Neuronal stem cell (in vitro differentiated cells): Measurements from ENCODE around the gene FOXL1.
A peak's percentile ranks its signal among the peaks of the same experiment; 100 is the strongest.

Experiments used
- DNase-seq: peaks from one replicate; pipeline ENCODE4 v3.0.0-alpha.2; 2013; ENCODE audit warnings: low spot score
- H2AFZ ChIP-seq: one replicate; pipeline ENCODE4 v1.6.1; 2013; ENCODE audit warnings: mild to moderate bottlenecking, low read length, inconsistent platforms
- H2AK5ac ChIP-seq: 2 replicates; pipeline ENCODE4 v1.6.1; 2013; ENCODE audit warnings: low read depth, mild to moderate bottlenecking, inconsistent platforms, low read length, moderate library complexity, mixed read lengths
- H2BK120ac ChIP-seq: 2 replicates; pipeline ENCODE4 v1.6.1; 2013; ENCODE audit warnings: low read depth, mild to moderate bottlenecking, inconsistent platforms, low read length, moderate library complexity, mixed read lengths
- H2BK12ac ChIP-seq: one replicate; pipeline ENCODE4 v1.6.1; 2013; ENCODE audit warnings: low read length, inconsistent platforms
- H2BK15ac ChIP-seq: 2 replicates; pipeline ENCODE4 v1.6.1; 2013; ENCODE audit warnings: mild to moderate bottlenecking, low read length, inconsistent platforms, mixed read lengths
- H2BK5ac ChIP-seq: one replicate; pipeline ENCODE4 v1.6.1; 2013; ENCODE audit warnings: inconsistent platforms, mild to moderate bottlenecking, low read length, moderate library complexity
- H3K14ac ChIP-seq: one replicate; pipeline ENCODE4 v1.6.1; 2013; ENCODE audit warnings: low read length, inconsistent platforms
- H3K18ac ChIP-seq: 2 replicates; pipeline ENCODE4 v1.6.1; 2013; ENCODE audit warnings: low read length, inconsistent platforms
- H3K23ac ChIP-seq: 2 replicates; pipeline ENCODE4 v1.6.1; 2013; ENCODE audit warnings: low read depth, mild to moderate bottlenecking, mixed read lengths, low read length, inconsistent platforms; ENCODE audit not compliant: poor library complexity
- H3K27ac ChIP-seq: replicated peaks from 3 replicates; pipeline ENCODE4 v1.5.1; 2013; ENCODE audit warnings: low read length, inconsistent platforms
- H3K27me3 ChIP-seq, 3 experiments: 2 replicates each; pipeline ENCODE4 v1.6.1; 2013; ENCODE audit warnings: low read length in 3 of 3, mild to moderate bottlenecking in 2 of 3, inconsistent platforms in 1 of 3, low read depth in 1 of 3, mixed read lengths in 1 of 3, moderate library complexity in 1 of 3; ENCODE audit not compliant: control insufficient read depth in 3 of 3, insufficient read depth in 3 of 3
- H3K36me3 ChIP-seq, 2 donors: replicated peaks in 1 of 2; 2 replicates each; pipeline ENCODE4 v1.6.1; 2013; ENCODE audit warnings: low read length in 2 of 2; ENCODE audit not compliant: control insufficient read depth in 2 of 2, insufficient read depth in 2 of 2
- H3K4ac ChIP-seq: 2 replicates; pipeline ENCODE4 v1.6.1; 2013; ENCODE audit warnings: inconsistent platforms, mild to moderate bottlenecking, low read length, moderate library complexity
- H3K4me1 ChIP-seq, 2 donors: 1 replicate in 1 of 2; 2 replicates in 1 of 2; pipeline ENCODE4 v1.6.1; 2013; ENCODE audit warnings: low read length in 2 of 2, low read depth in 1 of 2; ENCODE audit not compliant: control insufficient read depth in 2 of 2, insufficient read depth in 1 of 2
- H3K4me2 ChIP-seq: one replicate; pipeline ENCODE4 v1.6.1; 2013; ENCODE audit warnings: mild to moderate bottlenecking, low read length, inconsistent platforms; ENCODE audit not compliant: insufficient read depth, poor library complexity, severe bottlenecking
- H3K4me3 ChIP-seq, 2 donors: 2 replicates each; pipeline ENCODE4 v1.5.1; 2013; ENCODE audit warnings: low read length in 2 of 2, mild to moderate bottlenecking in 2 of 2, inconsistent platforms in 1 of 2, moderate library complexity in 1 of 2
- H3K79me1 ChIP-seq: one replicate; pipeline ENCODE4 v1.6.1; 2013; ENCODE audit warnings: low read depth, mild to moderate bottlenecking, inconsistent platforms, low read length, moderate library complexity
- H3K9ac ChIP-seq: one replicate; pipeline ENCODE4 v1.6.1; 2013; ENCODE audit warnings: mild to moderate bottlenecking, low read depth, low read length, inconsistent platforms; ENCODE audit not compliant: poor library complexity
- H3K9me3 ChIP-seq, 2 donors: replicated peaks in 1 of 2; 2 replicates each; pipeline versions ENCODE3 to v1.6.1; 2013; ENCODE audit warnings: low read length in 2 of 2, mild to moderate bottlenecking in 2 of 2, inconsistent platforms in 1 of 2, low read depth in 1 of 2, mixed read lengths in 1 of 2, moderate library complexity in 1 of 2; ENCODE audit not compliant: control insufficient read depth in 2 of 2, insufficient read depth in 1 of 2
- H4K8ac ChIP-seq: one replicate; pipeline ENCODE4 v1.6.1; 2013; ENCODE audit warnings: low read depth, mild to moderate bottlenecking, inconsistent platforms, low read length, moderate library complexity
- H4K91ac ChIP-seq: one replicate; pipeline ENCODE4 v1.6.1; 2013; ENCODE audit warnings: low read length, low read depth, mild to moderate bottlenecking, inconsistent platforms; ENCODE audit not compliant: poor library complexity
- WGBS, 2 donors: extraction: QIAGEN DNeasy Blood & Tissue Kit; methylation state at CpG; one replicate each; pipeline ENCODE4 v1.1.7; 2013; ENCODE audit warnings: missing lambda C conversion rate in 2 of 2, mixed read lengths in 1 of 2; ENCODE audit not compliant: insufficient read length in 2 of 2, insufficient replicate concordance in 1 of 2; ENCODE audit errors: extremely low coverage in 2 of 2; 5-methylcytosine and 5-hydroxymethylcytosine counted together

The FOXL1 gene

GRCh38 chr16:86563469-86564345 lies 14.6 kb upstream of the FOXL1 start:
- peak; percentile 90 for DNase-seq

GRCh38 chr16:86565181-86565631 lies 13.1 kb upstream of the FOXL1 start:
- Histone ChIP-seq H2BK120ac (no peak overlapping the region), H3K4me3 (no peak overlapping the region), H2AK5ac (no peak overlapping the region), H3K4me1 (peaks cover 0 to 3% of the 10 kb centered on the region in 2 donors), H3K4me2 (no peak overlapping the region), H3K36me3 (no peaks in the 10 kb centered on the region), H3K9me3 (peaks cover 0 to 2% of the 10 kb centered on the region in 2 donors), H4K91ac (no peak overlapping the region), H2BK15ac (no peak overlapping the region), H3K4ac (no peak overlapping the region), H4K8ac (no peak overlapping the region), H3K9ac (no peak overlapping the region), H3K27ac (no peak overlapping the region), H2BK12ac (no peak overlapping the region), H3K27me3 (peaks cover 37 to 63% (median 56%) of the 10 kb centered on the region in 3 experiments), H3K23ac (no peak overlapping the region), H3K14ac (no peak overlapping the region), H2AFZ (peak overlapping the region; percentile 49), H3K79me1 (no peaks in the 10 kb centered on the region), H3K18ac (no peak overlapping the region), H2BK5ac (no peak overlapping the region)
- no peak for DNase-seq
- WGBS, 2 donors, result no CpG with 5 or more reads among the region's 16 CpGs

More at GRCh38 chr16:86563469-86564345, 14.6 kb upstream of the FOXL1 start:
- Histone ChIP-seq H2BK12ac (no peak overlapping the region), H3K18ac (no peak overlapping the region), H3K79me1 (no peaks in the 10 kb centered on the region), H3K4me1 (peaks cover 0 to 3% of the 10 kb centered on the region in 2 donors), H2AFZ (peak overlapping the region; percentile 84), H2AK5ac (no peak overlapping the region), H3K23ac (no peak overlapping the region), H3K36me3 (no peaks in the 10 kb centered on the region), H4K91ac (no peak overlapping the region), H2BK5ac (no peak overlapping the region), H3K27ac (no peak overlapping the region), H2BK120ac (no peak overlapping the region), H3K4ac (no peak overlapping the region), H3K9ac (no peak overlapping the region), H2BK15ac (no peak overlapping the region), H3K4me3 (peak overlapping the region in 1 of 2 donors; percentile 2), H4K8ac (no peak overlapping the region), H3K14ac (no peak overlapping the region), H3K9me3 (peaks cover 0 to 2% of the 10 kb centered on the region in 2 donors), H3K4me2 (no peak overlapping the region), H3K27me3 (peaks cover 30 to 48% (median 45%) of the 10 kb centered on the region in 3 experiments)
- no CpG with 5 or more reads among the region's 41 CpGs for WGBS, 2 donors

GRCh38 chr16:86565644-86566511 lies 12.5 kb upstream of the FOXL1 start:
- peak overlapping the region; percentile 43 for H2AK5ac ChIP-seq
- peak overlapping the region; percentile 19 for H3K18ac ChIP-seq
- no peak for DNase-seq
- no peak overlapping the region for H3K4me3 ChIP-seq
- H3K79me1 ChIP-seq, result no peaks in the 10 kb centered on the region
- peak overlapping the region; percentile 77 for H3K23ac ChIP-seq
- no peak overlapping the region for H4K91ac ChIP-seq
- peaks cover 0 to 3% of the 10 kb centered on the region in 2 donors for H3K4me1 ChIP-seq
- no peaks in the 10 kb centered on the region for H3K36me3 ChIP-seq
- peak overlapping the region; percentile 9 for H4K8ac ChIP-seq
- no CpG with 5 or more reads among the region's 53 CpGs for WGBS, 2 donors
- no peak overlapping the region for H2BK12ac ChIP-seq
- H3K14ac ChIP-seq, result no peak overlapping the region
- peaks cover 0 to 2% of the 10 kb centered on the region in 2 donors for H3K9me3 ChIP-seq
- no peak overlapping the region for H2BK120ac ChIP-seq
- H3K27me3 ChIP-seq, result peaks cover 41 to 70% (median 63%) of the 10 kb centered on the region in 3 experiments
- peak overlapping the region; percentile 49 for H2AFZ ChIP-seq
- H2BK15ac ChIP-seq, result no peak overlapping the region
- H3K27ac ChIP-seq, result no peak overlapping the region
- no peak overlapping the region for H2BK5ac ChIP-seq
- H3K9ac ChIP-seq, result no peak overlapping the region
- no peak overlapping the region for H3K4ac ChIP-seq
- no peak overlapping the region for H3K4me2 ChIP-seq
